NCI-H510A treated with DMSO at 0.1 percent for 48 hours (cell line): ENCODE data around the gene MTSS2.
"Not testable (repeated sequence)": the region's sequence is repeated elsewhere in the genome, so short reads cannot be mapped to it uniquely, and the experiment has no call there.

Experiments
- DNase-seq: peaks from one replicate; lab custom pipeline; 2025; lab: John Stamatoyannopoulos, UW

The MTSS2 gene

DNA sequence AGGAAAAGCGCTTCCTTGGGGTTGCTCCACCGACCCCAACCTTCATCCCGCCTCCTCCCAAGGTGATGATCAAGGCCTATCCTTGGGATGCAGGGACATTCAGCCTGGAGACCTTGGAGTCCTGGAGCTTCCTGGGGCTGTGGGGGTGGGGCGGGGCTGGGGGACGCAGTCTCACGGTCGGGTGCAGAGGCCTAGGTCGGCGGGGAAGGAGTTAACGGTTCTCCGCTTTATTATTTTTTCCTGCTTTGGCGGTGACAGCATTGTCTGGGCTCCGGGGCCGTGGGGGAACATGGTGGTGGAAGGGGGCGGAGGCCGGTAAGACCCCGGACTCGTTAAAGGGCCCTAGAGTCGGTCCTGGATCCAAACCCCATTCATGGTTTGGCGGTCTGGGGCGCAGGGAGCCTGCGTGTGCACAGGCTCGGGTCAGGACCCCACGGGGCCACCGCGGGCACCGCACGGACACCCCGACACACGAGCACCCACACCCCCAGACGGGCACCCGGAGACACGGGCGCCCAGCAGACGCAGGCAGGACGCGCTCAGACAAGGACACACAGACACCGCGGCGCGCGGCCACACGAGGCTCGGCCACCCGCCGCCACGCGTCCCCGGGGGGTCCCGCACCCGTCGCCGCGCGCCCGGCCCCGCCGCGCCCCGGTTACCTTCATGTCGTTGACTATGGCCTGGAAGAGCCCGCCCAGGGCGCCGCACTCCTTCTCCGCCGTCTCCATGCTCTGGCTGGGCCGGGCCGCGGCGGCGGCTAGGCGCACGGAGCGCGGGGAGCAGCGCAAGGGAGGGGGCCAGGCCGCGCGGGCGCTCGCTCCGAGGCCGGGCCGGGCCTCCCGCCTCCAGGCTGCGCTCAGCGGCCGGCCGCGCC, 554 bp downstream of the MTSS2 start:
- no peak for DNase-seq

DNA sequence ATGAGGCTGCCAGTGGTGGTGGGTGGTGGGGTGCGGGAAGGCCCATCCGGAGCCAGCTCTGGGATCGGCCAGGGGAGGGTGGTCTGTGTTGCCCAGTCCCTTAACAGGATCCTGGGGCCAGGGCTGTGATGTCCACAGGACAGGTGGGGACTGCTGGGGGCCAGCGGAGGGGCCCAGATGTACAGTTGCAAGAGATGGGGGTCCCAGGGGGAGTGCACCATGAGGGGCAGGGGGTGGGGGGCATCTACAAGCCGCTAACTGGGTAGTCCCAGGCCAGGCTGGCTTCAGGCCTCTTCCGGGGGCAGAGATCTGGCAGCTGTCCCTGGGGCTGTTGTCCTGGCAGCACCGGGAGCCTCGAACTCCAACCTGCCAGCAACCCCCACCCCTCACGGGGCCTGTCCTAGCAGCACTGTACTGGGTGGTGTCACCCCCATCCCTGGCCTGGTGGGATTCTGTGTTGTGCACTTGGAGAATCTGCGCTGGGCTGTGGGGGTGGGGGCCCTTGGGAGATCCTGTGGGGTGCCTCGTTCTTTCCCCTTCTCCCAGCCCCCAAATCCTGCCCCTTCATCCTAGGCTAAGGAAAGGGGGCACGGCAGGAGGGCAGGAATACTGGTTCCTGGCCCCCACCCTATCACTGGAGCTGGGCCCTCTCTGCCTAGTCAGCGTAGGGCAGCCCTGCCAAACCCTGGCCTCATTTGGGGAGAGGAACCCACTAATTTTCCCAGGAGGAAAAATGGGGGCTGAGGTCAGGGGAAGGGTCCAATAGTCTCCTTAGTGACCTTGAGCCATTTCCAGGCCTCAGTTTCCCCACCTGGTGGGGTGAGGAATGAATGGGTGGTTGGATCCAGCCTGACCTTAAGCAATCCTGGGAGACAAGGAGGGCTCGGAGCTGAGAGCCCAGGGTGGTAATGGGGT, 1.4 kb downstream of the MTSS2 start:
- no peak for DNase-seq

DNA sequence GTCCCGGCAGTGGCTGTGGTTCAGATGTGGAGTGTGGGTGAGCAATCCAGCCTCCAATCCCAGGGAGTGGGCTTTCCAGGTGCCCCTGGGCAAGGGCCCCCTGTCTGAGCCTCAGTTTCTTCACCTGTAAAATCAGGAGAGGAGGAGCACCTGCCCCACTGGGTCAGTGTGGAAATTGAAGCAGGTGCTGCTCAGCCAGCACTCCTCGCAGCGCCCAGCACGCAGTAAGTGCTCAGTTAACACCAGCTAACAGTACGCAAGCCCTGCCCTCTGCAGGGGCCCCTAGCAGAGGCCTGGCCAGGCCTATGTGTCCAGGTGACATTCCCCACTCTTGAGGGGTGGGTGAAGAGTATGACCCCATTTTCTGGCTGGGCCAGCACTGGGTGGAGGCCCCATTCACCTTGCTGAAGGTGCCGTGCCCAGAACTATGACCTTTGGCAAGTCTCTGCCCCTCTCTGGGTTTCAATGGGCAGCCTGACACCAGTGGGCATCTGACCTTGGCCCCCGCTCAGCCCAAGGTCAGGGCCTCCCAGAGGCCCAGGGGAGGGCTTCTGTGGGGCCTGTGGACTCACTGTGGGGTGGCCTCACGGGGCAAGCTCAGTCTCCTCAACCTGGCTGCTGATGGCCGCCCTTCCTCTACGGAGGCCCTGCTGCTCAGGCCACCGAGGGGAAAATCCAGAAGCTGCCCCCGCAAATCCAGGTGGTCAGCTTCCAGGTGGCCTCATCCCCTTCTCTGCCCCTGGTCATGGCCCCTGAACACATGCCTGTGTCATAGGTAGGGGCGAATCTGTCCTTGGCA, 2.5 kb downstream of the MTSS2 start:
- no peak for DNase-seq

DNA sequence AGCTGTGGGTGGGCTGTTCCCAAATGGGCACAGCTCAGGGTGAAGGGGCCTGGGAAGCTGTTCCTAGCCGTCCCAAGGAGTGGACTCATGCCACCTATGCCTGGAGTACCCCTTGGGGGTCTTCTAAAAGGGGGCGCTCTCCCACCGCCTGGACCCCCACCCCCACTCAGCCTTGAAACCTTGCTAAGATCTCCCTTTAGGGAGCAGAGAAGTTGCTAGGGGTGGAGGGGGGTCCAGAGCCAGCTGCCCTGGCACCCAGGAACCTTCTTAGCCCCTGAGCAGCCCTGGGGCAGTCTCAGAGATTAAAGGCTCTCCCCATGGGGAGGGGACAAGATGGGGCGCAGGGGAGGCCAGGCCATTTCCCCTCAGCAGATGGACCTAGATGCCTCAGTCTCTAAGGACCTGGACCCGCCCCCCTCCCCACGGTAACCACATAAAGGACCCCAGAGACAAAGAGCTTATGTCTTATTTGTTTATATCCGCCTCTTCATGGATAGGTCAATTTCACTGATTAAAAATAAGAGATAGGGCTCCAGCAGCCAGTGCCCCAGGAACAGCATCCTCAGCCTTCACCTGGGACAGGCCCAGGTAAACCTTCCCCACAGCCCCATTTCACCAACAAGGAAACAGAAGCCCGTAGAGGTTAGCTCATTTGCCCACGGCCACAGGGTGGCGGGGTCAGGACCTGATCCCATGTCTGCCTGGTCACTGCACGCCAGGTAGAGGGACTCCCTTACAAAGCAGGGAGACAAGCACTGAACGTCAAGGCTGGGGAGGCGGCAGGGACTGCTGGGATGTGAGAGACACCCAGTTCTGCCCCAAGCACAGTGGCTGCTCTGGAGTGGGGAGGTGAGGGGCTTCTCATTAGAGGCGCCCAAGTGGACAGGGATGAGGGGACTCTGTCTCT, 3.4 kb downstream of the MTSS2 start:
- DNase-seq = no peak

DNA sequence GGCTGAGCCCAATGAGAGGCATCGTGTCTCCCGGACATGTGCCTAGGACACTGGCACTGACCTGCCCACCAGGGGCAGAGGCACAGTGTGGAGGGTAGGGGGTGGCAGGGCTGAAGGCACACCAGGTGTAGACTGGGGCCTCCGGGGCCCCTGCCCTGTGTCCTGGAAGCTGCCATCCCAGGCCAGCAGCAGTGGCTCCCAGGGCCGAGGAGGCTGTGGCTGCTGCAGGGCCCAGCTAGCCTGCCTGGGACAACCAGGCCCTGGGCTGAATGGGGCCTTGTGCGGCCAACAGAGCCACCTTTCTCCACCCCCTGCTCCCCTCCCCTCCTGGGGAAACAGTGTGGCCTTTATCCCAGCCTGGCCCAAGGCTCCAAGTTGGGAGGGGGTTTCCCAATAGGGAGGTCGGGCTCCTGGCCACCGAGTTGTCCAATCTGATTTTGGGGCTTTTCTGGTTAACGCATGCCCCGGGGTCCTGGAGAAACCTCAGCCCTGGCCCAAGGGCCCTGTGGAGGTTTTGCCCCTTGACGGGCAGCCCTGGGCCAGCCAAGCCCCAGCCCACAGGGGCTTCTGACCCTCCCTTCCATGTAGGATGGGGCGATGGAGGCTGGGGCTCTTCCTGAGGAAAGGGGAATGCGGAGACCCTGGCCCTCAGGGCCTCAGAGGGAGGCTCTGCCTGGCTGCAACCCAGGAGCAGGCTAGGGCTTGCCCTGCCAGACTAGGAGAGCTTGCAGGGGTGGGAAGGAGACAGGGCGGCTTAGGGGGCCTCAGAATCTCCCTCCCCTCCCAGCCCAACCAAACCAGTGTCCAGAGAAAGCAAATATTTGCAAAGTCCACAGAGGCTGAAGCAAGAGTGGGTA, 4.2 kb downstream of the MTSS2 start:
- no peak for DNase-seq

DNA sequence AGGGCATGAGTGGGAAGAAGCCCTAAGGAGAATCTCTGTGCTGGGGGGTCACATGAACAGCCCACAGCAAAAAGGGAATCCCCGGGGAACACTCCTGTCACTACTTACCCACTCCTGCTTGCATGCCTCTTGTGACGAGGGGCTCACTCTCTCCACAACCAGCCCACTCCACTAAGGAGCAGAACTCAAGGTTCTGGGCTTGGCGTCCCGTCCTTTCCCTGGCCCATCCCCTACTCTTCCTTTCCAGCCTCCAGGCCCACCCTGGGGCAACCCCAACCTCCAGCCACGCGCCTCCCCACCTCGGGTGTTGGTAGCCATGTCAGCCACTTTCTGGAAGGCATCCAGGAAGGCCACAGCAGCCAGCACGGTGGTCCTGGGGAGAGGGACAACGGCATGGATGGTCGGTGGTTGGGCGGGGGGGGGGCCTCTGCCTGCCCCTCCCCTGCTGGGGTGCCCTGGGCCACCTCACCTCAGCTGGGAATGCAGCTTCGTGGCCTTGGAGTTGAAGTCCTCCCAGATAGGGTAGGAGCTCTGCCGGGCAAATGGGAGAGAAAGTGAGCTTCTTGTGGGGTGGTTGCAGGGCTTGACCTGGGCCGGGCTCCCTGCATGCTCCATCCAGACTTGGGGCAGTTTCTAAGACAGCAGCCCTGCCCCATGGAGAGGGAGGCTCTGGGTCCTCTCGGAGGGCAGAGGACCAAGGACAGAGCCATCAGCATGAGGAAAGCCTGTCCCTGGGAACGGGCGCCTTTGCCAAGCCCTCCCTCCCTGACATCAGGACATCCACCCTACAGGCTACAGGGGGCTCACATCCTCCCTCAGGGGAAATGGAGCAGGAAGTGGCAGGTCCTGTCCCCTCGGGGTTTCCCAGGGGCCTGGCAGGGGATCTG, 5.1 kb downstream of the MTSS2 start:
- no peak for DNase-seq

DNA sequence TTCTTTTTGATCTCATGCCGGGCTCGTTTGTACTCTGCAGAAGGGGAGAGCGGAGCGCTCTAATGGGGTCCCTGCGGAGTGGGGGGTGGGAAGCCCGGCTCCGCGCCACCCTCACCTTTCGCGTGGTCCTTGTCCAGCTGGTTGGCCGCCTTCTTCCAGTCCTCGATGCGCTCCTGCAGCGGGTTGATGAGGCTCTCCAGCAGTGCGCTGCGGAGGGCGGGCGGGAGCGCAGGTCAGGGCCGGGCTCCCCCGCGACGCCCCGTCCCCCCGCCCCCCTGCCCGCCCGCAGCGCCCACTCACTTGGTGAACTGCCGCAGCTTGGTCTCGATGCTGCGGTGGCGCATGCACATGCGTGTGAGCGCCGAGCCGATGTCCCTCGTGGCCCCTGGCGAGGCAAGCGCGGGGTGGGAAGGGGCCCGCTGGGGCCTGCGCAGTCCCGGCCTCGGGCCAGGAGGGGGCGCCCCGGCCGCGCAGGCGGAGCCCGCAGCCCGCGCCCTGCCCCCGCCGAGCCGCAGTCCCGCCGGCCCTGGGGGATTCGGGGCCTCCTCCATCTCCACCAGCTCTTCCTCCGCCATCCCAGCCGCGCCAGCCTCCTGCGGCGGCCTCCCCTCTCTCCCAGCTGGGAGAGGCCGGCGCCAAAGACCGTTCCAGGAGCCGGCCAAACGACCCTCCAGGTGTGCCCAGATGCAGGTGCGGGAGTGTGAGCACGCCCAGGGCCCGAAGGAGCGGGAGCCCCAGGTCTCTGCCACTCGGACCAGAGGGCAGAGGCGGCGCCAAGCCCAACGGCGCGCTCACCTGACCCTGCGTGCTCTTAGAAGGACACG, 6.0 kb downstream of the MTSS2 start:
- DNase-seq = no peak

DNA sequence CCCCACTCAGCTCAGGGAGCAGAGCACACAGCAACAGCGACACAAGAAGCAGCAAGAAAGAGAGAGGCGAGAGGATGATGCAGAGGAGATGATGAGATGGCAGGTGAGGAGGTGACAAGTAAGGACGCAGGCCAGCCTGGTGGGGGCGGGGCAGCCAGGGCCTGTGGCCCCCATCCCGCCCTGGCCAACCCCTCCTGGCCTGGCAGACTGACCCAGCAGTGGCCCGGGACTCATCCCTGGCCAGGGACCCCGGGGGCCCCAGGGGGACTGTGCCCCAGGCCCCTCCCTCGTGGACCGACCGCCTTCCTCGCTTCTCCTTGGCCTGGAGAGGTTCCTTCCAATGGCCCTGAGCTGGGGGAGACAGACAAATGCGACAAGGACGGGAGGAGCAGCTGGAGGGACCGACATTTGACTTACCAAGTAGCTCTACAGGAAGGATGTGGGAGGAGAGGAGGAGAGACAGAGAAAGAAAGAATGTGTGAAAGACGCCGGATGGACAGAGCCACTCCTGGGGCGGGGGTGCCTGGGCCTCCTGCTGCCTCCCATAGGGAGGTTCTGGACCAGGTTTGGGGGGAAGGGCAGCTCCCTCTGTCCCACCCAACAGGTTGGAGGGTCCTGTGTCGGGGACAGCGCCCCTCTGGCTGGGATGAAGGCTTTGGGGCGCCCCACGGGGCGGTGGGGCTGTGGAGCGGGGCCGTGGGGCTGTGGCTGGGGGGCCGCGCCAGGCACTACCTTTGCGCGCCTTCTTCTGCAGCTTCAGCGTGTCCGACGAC, 6.8 kb downstream of the MTSS2 start:
- no peak for DNase-seq

DNA sequence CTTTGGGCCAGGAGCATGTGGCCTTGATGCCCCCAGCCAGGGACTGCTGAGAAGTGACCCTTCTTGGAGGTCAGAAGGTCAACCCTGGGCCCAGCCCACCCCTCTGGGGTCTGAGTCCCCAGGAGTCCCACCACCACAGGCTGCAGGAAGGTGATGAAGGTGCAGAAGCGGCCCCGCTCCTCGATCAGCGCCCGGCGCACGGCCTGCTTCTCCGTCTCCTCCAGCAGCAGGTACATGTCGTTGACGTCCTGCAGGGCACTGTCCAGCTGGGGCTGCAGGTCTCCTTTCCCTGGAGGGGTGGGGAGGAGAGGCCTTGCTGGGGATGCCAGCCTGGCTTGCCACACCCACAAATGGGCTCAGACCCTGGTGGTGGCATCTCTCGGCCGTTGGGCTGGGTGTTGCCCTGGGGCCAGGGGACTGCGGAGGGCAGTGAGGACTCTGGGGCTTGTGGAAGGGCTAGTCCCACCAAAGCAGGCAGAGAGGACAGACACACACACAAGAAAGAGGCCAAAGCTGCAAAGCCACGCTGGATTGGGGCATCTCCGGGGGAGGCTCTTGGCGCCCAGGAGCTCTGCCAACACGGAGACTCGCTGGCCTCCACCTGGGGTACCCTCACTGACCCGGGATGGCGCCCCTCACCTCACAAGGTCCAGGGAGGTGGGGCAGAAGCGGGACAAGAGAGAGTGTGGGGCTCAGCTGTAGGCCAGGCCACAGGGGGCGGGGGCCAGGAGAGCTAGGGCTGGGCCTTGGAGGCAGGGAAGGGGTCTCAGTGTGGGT, 7.5 kb downstream of the MTSS2 start:
- no peak for DNase-seq

DNA sequence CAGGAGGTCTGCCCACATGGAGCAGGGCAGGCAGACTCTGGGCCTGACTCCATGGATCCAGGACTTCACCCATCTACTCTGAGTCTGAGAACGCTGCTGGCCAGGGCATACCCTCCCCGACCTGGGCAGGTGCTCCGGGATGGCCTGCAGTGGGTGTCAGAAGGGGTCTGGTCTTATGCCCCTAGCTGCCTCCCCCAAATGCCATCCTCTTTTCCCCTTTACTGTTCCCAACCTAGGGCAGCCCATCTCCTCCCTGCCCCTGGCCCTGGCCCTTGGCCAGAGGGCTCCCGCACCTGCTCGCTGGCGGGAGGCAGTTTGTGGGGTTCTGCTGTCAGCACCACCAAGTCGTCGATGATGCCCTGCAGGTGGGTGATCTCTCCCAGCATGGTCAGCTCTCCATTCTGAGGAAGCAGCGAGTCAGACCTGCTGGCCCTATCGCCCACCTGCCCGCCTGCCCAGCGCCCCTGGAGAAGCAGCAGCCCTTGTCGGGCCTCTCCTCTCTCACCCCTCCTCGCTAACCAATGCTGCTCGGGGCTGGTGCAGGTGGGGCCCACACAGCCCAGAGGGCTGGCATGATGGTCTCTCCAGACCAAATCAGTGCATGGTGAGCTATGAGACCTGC, 8.2 kb downstream of the MTSS2 start:
- no peak for DNase-seq

DNA sequence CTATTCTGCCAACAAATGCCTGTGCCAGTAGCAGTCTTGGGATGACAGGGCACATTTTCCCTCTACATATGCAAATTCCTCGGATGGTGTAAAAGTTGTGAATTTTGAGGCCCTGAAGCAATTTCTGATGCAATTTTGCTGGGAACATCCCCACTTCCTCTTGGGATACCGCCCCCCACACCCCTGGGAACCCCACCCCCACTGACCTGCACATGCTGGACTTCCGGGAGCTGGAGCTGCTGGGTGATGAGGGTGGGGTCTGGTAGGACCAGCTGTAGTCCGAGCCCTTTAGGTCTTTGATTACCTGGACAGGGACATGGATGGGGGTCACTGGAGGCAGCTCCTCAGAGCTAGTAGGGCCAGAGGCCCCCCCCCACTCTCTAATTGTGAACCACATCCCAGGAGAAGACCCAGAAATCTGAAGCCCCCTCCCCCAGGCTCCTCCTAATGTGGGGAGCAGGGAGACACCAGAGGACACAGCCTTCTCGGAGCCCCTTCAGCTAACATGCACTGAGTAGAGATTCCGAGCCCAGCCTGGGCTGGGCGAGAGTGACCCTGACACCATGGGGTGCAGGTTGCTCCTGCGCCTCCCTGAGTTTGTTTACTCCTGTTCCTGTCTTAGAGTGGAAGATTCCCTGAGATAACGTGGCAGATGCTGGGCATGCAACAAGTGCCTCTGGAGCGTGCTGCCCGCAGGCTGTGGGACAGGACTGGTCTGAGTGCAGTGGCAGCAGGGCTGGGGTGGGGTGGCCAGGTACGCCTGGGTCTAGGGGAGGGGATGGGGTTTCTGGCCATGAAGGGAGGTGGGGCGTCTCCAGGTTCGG, 9.0 kb downstream of the MTSS2 start:
- no peak for DNase-seq

DNA sequence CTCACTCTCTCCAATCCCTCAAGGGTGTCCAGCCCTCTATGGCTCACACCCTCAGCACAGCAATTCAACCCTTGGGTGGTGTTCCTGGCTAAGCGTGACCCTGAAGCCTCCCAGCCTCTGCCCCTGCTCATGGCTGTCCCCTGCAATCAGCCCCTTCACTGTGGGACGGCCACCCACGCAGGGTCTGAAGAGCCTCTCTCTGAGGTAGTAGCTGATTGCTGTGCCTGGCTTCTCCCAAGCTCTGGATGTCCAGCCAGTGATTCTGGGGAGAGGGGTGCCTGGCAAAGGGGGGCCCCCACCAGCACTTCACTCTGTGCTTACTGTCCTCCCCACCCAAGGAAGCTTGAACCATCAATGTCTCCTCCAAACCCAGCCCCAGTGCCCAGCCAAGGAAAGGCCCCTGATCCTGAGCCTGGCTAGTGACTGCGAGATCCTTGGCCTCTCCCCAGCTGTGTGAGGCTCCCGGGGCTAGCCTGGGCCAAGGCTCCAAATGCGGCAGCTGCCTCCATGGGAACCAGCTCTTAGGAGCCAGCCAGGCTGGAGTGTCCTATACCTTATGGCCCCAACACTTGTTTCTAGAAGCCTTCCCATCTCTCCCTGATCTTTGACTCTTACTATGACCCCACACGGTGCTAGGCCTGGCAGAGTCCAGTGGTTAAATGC, 9.9 kb downstream of the MTSS2 start:
- no peak for DNase-seq

DNA sequence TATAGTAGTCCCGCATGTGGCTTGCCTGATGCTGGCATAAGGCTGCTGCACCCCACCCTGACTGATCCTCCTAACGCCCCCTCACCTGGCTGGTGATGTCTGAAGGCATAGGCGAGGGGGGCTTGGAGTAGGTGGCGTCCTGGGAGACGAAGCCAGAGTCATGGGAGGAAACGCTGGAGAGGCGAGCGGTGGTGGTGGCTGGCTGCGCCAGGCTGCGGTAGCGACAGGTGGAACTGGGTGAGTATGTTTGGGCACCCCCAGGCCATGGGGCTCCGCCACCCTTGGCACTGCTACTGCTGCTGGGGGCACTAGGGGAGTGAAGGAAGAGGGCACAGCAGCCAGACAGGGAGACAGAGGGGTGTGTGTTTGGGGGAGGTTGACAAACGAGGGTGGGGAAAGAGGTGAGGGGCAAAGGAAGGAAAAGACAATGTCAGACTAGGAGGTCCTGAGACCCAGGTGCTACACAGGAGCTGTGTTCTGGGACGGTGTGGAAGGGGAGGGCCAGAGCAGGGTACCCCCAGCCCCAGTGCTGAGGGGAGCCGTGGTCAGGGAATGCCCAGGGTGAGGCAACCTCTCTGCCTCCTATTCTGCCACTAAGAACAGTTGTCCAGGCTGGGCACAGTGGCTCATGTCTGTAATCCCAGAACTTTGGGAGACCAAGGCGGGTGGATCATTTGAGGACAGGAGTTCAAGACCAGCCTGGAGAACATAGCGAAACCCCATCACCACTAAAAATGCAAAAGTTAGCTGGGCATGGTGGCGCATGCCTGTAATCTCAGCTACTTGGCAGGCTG, 11.4 kb downstream of the MTSS2 start:
- no peak for DNase-seq

DNA sequence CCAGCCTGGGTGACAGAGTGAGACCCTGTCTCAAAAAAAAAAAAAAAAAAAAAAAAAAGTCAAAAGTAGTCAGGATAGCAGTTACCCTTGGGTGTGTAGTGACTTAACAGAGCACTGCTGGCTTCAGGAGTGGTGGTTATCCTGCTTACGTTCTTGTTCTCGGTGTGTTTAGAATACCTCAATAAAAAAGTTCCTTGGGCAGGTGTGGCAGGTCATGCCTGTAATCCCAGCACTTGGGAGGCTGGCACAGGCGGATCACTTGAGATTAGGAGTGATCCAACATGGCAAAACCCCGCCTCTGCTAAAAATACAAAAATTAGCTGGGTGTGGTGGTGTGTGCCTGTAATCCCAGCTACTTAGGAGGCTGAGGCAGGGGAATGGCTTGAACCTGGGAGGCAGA, 14.9 kb downstream of the MTSS2 start:
- not testable (repeated sequence) for DNase-seq
